HepG2 (cell line): ENCODE data around the gene RPS8. TPM values are rescaled to one million over a fixed set of nuclear protein-coding genes. Genes with fewer than 3 reads are reported as not detected.

Source experiments
- CCDC6 ChIP-seq: sonication (generic); formaldehyde crosslinking; IDR thresholded peaks from 2 replicates; pipeline ENCODE4 v1.8.1; 2022; ENCODE audit warnings: mild to moderate bottlenecking, missing genetic modification reagents, moderate library complexity
- HNF1A ChIP-seq, 2 experiments: sonication (generic) in 1 of 2; formaldehyde crosslinking in 1 of 2; IDR thresholded peaks; 2 replicates each; pipeline versions ENCODE4 v1.4.0 to v1.6.1; 2016 to 2020; ENCODE audit warnings: borderline replicate concordance in 1 of 2, low read depth in 1 of 2, mild to moderate bottlenecking in 1 of 2, missing genetic modification reagents in 1 of 2
- IKZF5 ChIP-seq: IDR thresholded peaks from 2 replicates; pipeline ENCODE4 v1.6.1; 2018; ENCODE audit warnings: missing genetic modification reagents, mild to moderate bottlenecking, missing compliant biosample characterization
- KLF12 ChIP-seq: sonication (generic); formaldehyde crosslinking; IDR thresholded peaks from 2 replicates; pipeline ENCODE4 v1.4.0; 2020; ENCODE audit warnings: missing genetic modification reagents, borderline replicate concordance
- MEIS1 ChIP-seq: sonication (generic); formaldehyde crosslinking; IDR thresholded peaks from 2 replicates; pipeline ENCODE4 v1.9.0; 2021; ENCODE audit warnings: mild to moderate bottlenecking, missing genetic modification reagents, moderate library complexity, borderline replicate concordance
- POLR2AphosphoS5 ChIP-seq: IDR thresholded peaks from 2 replicates; pipeline ENCODE4 v1.6.1; 2012; ENCODE audit warnings: low read depth, low read length
- PRDM10 ChIP-seq: sonication (generic); formaldehyde crosslinking; IDR thresholded peaks from 2 replicates; pipeline ENCODE4 v1.4.0; 2020; ENCODE audit warnings: low read depth, missing genetic modification reagents
- SIN3A ChIP-seq: IDR thresholded peaks from 2 replicates; pipeline ENCODE4 v1.6.1; 2011; ENCODE audit warnings: low read depth, mild to moderate bottlenecking, control low read depth, low read length, borderline replicate concordance
- SNAPC2 ChIP-seq: sonication (generic); formaldehyde crosslinking; IDR thresholded peaks from 2 replicates; pipeline ENCODE4 v1.8.1; 2022; ENCODE audit warnings: mild to moderate bottlenecking, missing genetic modification reagents
- TCF7 ChIP-seq: sonication (generic); IDR thresholded peaks from 2 replicates; pipeline ENCODE4 v1.6.1; 2016; ENCODE audit warnings: antibody characterized with exemption, low read depth
- ZFP82 ChIP-seq: sonication (generic); formaldehyde crosslinking; IDR thresholded peaks from 2 replicates; pipeline ENCODE4 v1.5.1; 2020; ENCODE audit warnings: mild to moderate bottlenecking, missing genetic modification reagents, borderline replicate concordance
- ZFP90 ChIP-seq: sonication (generic); formaldehyde crosslinking; IDR thresholded peaks from 2 replicates; pipeline ENCODE4 v1.8.0; 2022; ENCODE audit warnings: missing genetic modification reagents, mild to moderate bottlenecking, inconsistent platforms, borderline replicate concordance
- ZNF274 ChIP-seq: sonication (generic); formaldehyde crosslinking; IDR thresholded peaks from 2 replicates; pipeline ENCODE4 v1.5.1; 2020; ENCODE audit warnings: mild to moderate bottlenecking, missing genetic modification reagents
- ZNF317 ChIP-seq: sonication (generic); formaldehyde crosslinking; IDR thresholded peaks from 2 replicates; pipeline ENCODE4 v1.5.0; 2020; ENCODE audit warnings: mild to moderate bottlenecking, missing genetic modification reagents
- polyA plus RNA-seq, 8 experiments: library from polyadenylated mRNA; depleted of rRNA in 3 of 8; stranded (reverse) in 7 of 8; unstranded in 1 of 8; fragments of >200 nt; fragmentation: Illumina TruSeq in 4 of 8; extraction: Trizol in 4 of 8; gene quantifications; 2 replicates each; pipeline versions ENCODE4 v1.2.1 to v1.2.3, GENCODE V29; 2011 to 2016; ENCODE audit warnings: low read depth in 4 of 8, missing spikeins in 1 of 8, mixed read lengths in 1 of 8; ENCODE audit not compliant: insufficient read depth in 1 of 8
- total RNA-seq, 5 experiments: library from RNA; depleted of rRNA; stranded (reverse); fragments of >200 nt; fragmentation: Illumina TruSeq; extraction: Trizol; gene quantifications; 2 replicates each; pipeline ENCODE4 v1.2.3, GENCODE V29; 2016; ENCODE audit warnings: low read depth in 1 of 5

Gene RPS8
- total and polyA plus RNA-seq, 2 of the 13 experiments (the other 11 are each of a cell fraction or from before 2014, with no cell fraction given): 2,628 to 2,822 TPM

- TF ChIP-seq PRDM10: peak; percentile 75
- TF ChIP-seq IKZF5: peak; percentile 46; the same call in 1 of the 2 replicates
- no peak for TF ChIP-seq HNF1A (IDR thresholded peaks at IDR 0.05; ENCODE audit: low read depth)
- TF ChIP-seq HNF1A (CRISPR knock-in tag; IDR thresholded peaks at IDR 0.05; ENCODE audit: borderline replicate concordance): no peak
- TF ChIP-seq CCDC6 (CRISPR knock-in tag): peak; percentile 47
- TF ChIP-seq SIN3A: peak; percentile 80; the same call in 1 of the 2 replicates
- TF ChIP-seq ZFP90 (CRISPR knock-in tag): no peak
- TF ChIP-seq ZNF274: no peak
- no peak; the same call in 1 of the 2 replicates for TF ChIP-seq MEIS1 (CRISPR knock-in tag)
- peak; percentile 13; the same call in 1 of the 2 replicates for TF ChIP-seq KLF12 (CRISPR knock-in tag)
- TF ChIP-seq POLR2AphosphoS5: no peak; the same call in 1 of the 2 replicates
- TF ChIP-seq SNAPC2 (CRISPR knock-in tag): peak; percentile 4; the same call in 1 of the 2 replicates
- TF ChIP-seq TCF7: no peak; the same call in 1 of the 2 replicates
- TF ChIP-seq ZFP82 (CRISPR knock-in tag): no peak
- no peak for TF ChIP-seq ZNF317 (CRISPR knock-in tag)
Observed at GRCh38 chr1:44808063-44808937, 33.0 kb downstream of the RPS8 start, which contains the start of gene BTBD19 (continued).
